Activated naive CD4-positive, alpha-beta T cell treated with anti-CD3 and anti-CD28 coated beads, Interleukin-2, amount 50 U/mL, for 16 hours (primary cell): ENCODE measurements around the gene MAGI1.

Source experiments
- DNase-seq: peaks from one replicate; pipeline ENCODE4 v3.0.0-alpha.2; 2020

The MAGI1 gene

GRCh38 chr3:65604863-65605526 is 433.7 kb downstream of the MAGI1 start:
- DNase-seq: no peak

- DNase-seq: no peak
Observed at GRCh38 chr3:65603631-65604030, 435.1 kb downstream of the MAGI1 start.

GRCh38 chr3:65600888-65601287 is 437.8 kb downstream of the MAGI1 start:
- DNase-seq: no peak

GRCh38 chr3:65597952-65598413 is 440.7 kb downstream of the MAGI1 start:
- DNase-seq: no peak

GRCh38 chr3:65597226-65597951 is 441.3 kb downstream of the MAGI1 start:
- no peak for DNase-seq

- DNase-seq: no peak
Observed at GRCh38 chr3:65596571-65597225, 442.0 kb downstream of the MAGI1 start.

- no peak for DNase-seq
Observed at GRCh38 chr3:65596029-65596300, 442.8 kb downstream of the MAGI1 start.

- no peak for DNase-seq
Observed at GRCh38 chr3:65595222-65596028, 443.3 kb downstream of the MAGI1 start.

- no peak for DNase-seq
Observed at GRCh38 chr3:65593780-65594752, 444.7 kb downstream of the MAGI1 start.

- no peak for DNase-seq
Observed at GRCh38 chr3:65591313-65591712, 447.4 kb downstream of the MAGI1 start.

GRCh38 chr3:65588884-65589283 is 449.8 kb downstream of the MAGI1 start:
- no peak for DNase-seq

GRCh38 chr3:65587650-65588439 is 450.9 kb downstream of the MAGI1 start:
- no peak for DNase-seq

GRCh38 chr3:65584913-65585312 is 453.8 kb downstream of the MAGI1 start:
- DNase-seq: no peak

GRCh38 chr3:65584002-65584401 is 454.7 kb downstream of the MAGI1 start:
- DNase-seq: no peak

GRCh38 chr3:65583188-65583587 is 455.5 kb downstream of the MAGI1 start:
- DNase-seq: no peak

GRCh38 chr3:65582012-65582717 is 456.6 kb downstream of the MAGI1 start:
- no peak for DNase-seq

GRCh38 chr3:65581313-65581712 is 457.4 kb downstream of the MAGI1 start:
- DNase-seq: no peak

GRCh38 chr3:65578861-65579260 is 459.9 kb downstream of the MAGI1 start:
- no peak for DNase-seq

GRCh38 chr3:65577843-65578430 is 460.8 kb downstream of the MAGI1 start:
- DNase-seq: no peak

- DNase-seq: no peak
Observed at GRCh38 chr3:65576966-65577365, 461.8 kb downstream of the MAGI1 start.
